Activated CD4-positive, alpha-beta T cell treated with anti-CD3 and anti-CD28 coated beads, Interleukin-2, amount 10 ng/mL, durations not matched to agents 24 days and 14 days (primary cell): ENCODE results near the gene GRB7. TPM values are rescaled to one million over a fixed set of nuclear protein-coding genes. Genes with fewer than 3 reads are reported as not detected.
"Not testable (repeated sequence)": the region's sequence is repeated elsewhere in the genome, so short reads cannot be mapped to it uniquely, and the experiment has no call there.

Experiments
- DNase-seq: peaks from one replicate; pipeline ENCODE4 v3.0.0; 2022
- H3K27ac Mint-ChIP-seq: one replicate; pipeline ENCODE4 v1.8.0; 2022; ENCODE audit warnings: mild to moderate bottlenecking, mixed read lengths
- H3K27me3 Mint-ChIP-seq: one replicate; pipeline ENCODE4 v1.8.0; 2022; ENCODE audit warnings: mixed read lengths
- H3K36me3 Mint-ChIP-seq: one replicate; pipeline ENCODE4 v1.8.0; 2022; ENCODE audit warnings: low read depth, mild to moderate bottlenecking, mixed read lengths
- H3K4me1 Mint-ChIP-seq: one replicate; pipeline ENCODE4 v1.8.0; 2021; ENCODE audit warnings: mixed read lengths
- H3K4me3 Mint-ChIP-seq: one replicate; pipeline ENCODE4 v1.8.0; 2022; ENCODE audit warnings: mild to moderate bottlenecking, moderate library complexity, mixed read lengths
- H3K9me3 Mint-ChIP-seq: one replicate; pipeline ENCODE4 v1.8.0; 2021; ENCODE audit warnings: mixed read lengths
- intact Hi-C: fragments of 100-400 bp; cut with micrococcal nuclease; formaldehyde crosslinking; loops from one replicate; pipeline ENCODE4 v1.15.1; 2023
- total RNA-seq: library from RNA; stranded (reverse); gene quantifications from 2 replicates; pipeline ENCODE4 v1.2.3, GENCODE V29; 2022

The GRB7 gene
- total RNA-seq, 1 donor from 2014 or later = 0.30 TPM

GRCh38 chr17:39716073-39716818, 21.5 kb upstream of the GRB7 start:
- DNase-seq = no peak
- H3K9me3 Mint-ChIP-seq = no peaks in the 10 kb centered on the region
- no peak overlapping the region for H3K27ac Mint-ChIP-seq
- H3K27me3 Mint-ChIP-seq = no peaks in the 10 kb centered on the region
- no peaks in the 10 kb centered on the region for H3K36me3 Mint-ChIP-seq
- H3K4me1 Mint-ChIP-seq = no peaks in the 10 kb centered on the region
- intact Hi-C loops = no loop called here
- no peak overlapping the region for H3K4me3 Mint-ChIP-seq

- H3K36me3 Mint-ChIP-seq = no peaks in the 10 kb centered on the region
- H3K27ac Mint-ChIP-seq = no peak overlapping the region
- no peaks in the 10 kb centered on the region for H3K27me3 Mint-ChIP-seq
- H3K4me1 Mint-ChIP-seq = no peaks in the 10 kb centered on the region
- intact Hi-C loops = no loop called here
- no peak for DNase-seq
- no peak overlapping the region for H3K4me3 Mint-ChIP-seq
- H3K9me3 Mint-ChIP-seq = no peaks in the 10 kb centered on the region
These were observed 20.7 kb upstream of the GRB7 start for GRCh38 chr17:39716879-39717536.

- Mint-ChIP-seq H3K27me3 (no peaks in the 10 kb centered on the region), H3K27ac (no peak overlapping the region), H3K4me3 (no peak overlapping the region), H3K9me3 (no peaks in the 10 kb centered on the region), H3K4me1 (no peaks in the 10 kb centered on the region), H3K36me3 (no peaks in the 10 kb centered on the region)
- intact Hi-C loops = no loop called here
- no peak for DNase-seq
These were observed 20.1 kb upstream of the GRB7 start for GRCh38 chr17:39717660-39718059.

- no peaks in the 10 kb centered on the region for H3K4me1 Mint-ChIP-seq
- H3K27ac Mint-ChIP-seq = no peak overlapping the region
- H3K36me3 Mint-ChIP-seq = no peaks in the 10 kb centered on the region
- H3K4me3 Mint-ChIP-seq = no peak overlapping the region
- intact Hi-C loops = no loop called here
- no peaks in the 10 kb centered on the region for H3K27me3 Mint-ChIP-seq
- no peak for DNase-seq
- no peaks in the 10 kb centered on the region for H3K9me3 Mint-ChIP-seq
These were observed 18.0 kb upstream of the GRB7 start for GRCh38 chr17:39719563-39720355.

- DNase-seq = no peak
- intact Hi-C loops = no loop called here
- no peaks in the 10 kb centered on the region for H3K9me3 Mint-ChIP-seq
- peaks cover 3% of the 10 kb centered on the region for H3K36me3 Mint-ChIP-seq
- no peak overlapping the region for H3K27ac Mint-ChIP-seq
- no peaks in the 10 kb centered on the region for H3K27me3 Mint-ChIP-seq
- no peak overlapping the region for H3K4me3 Mint-ChIP-seq
- peaks cover 3% of the 10 kb centered on the region for H3K4me1 Mint-ChIP-seq
These were observed 15.6 kb upstream of the GRB7 start for GRCh38 chr17:39722104-39722503.

- Mint-ChIP-seq H3K36me3 (peaks cover 4% of the 10 kb centered on the region), H3K9me3 (no peaks in the 10 kb centered on the region), H3K4me3 (no peak overlapping the region), H3K27ac (no peak overlapping the region), H3K27me3 (no peaks in the 10 kb centered on the region), H3K4me1 (peaks cover 3% of the 10 kb centered on the region)
- intact Hi-C loops = no loop called here
- peak; percentile 69 for DNase-seq
These were observed 14.5 kb upstream of the GRB7 start for GRCh38 chr17:39722965-39723848.

GRCh38 chr17:39724731-39725130, 13.0 kb upstream of the GRB7 start:
- H3K27ac Mint-ChIP-seq = no peak overlapping the region
- H3K4me1 Mint-ChIP-seq = peaks cover 13% of the 10 kb centered on the region
- H3K36me3 Mint-ChIP-seq = peaks cover 14% of the 10 kb centered on the region
- no peaks in the 10 kb centered on the region for H3K27me3 Mint-ChIP-seq
- DNase-seq = no peak
- H3K9me3 Mint-ChIP-seq = no peaks in the 10 kb centered on the region
- intact Hi-C loops = no loop called here
- no peak overlapping the region for H3K4me3 Mint-ChIP-seq

- intact Hi-C loops, DNase-seq, H3K9me3 Mint-ChIP-seq, H3K27me3 Mint-ChIP-seq, H3K27ac Mint-ChIP-seq, H3K4me3 Mint-ChIP-seq: not testable (repeated sequence)
- peaks cover 17% of the 10 kb centered on the region for H3K36me3 Mint-ChIP-seq
- H3K4me1 Mint-ChIP-seq = peaks cover 16% of the 10 kb centered on the region
These were observed 11.8 kb upstream of the GRB7 start for GRCh38 chr17:39725923-39726322.

- Mint-ChIP-seq H3K9me3 (no peaks in the 10 kb centered on the region), H3K27ac (no peak overlapping the region), H3K36me3 (peaks cover 17% of the 10 kb centered on the region), H3K27me3 (no peaks in the 10 kb centered on the region), H3K4me1 (peaks cover 16% of the 10 kb centered on the region), H3K4me3 (no peak overlapping the region)
- DNase-seq = no peak
- intact Hi-C loops = no loop called here
These were observed 11.1 kb upstream of the GRB7 start for GRCh38 chr17:39726617-39727016.

GRCh38 chr17:39727556-39727955, 10.2 kb upstream of the GRB7 start:
- Mint-ChIP-seq H3K4me1 (peaks cover 16% of the 10 kb centered on the region), H3K27ac (no peak overlapping the region), H3K9me3 (no peaks in the 10 kb centered on the region), H3K36me3 (peaks cover 17% of the 10 kb centered on the region), H3K4me3 (no peak overlapping the region), H3K27me3 (no peaks in the 10 kb centered on the region)
- DNase-seq = no peak
- intact Hi-C loops = no loop called here

GRCh38 chr17:39729280-39729851, 8.4 kb upstream of the GRB7 start:
- H3K4me1 Mint-ChIP-seq = peaks cover 16% of the 10 kb centered on the region
- DNase-seq = no peak
- peak overlapping the region; percentile 95 for H3K4me3 Mint-ChIP-seq
- intact Hi-C loops = no loop called here
- H3K27me3 Mint-ChIP-seq = no peaks in the 10 kb centered on the region
- no peaks in the 10 kb centered on the region for H3K9me3 Mint-ChIP-seq
- peaks cover 17% of the 10 kb centered on the region for H3K36me3 Mint-ChIP-seq
- H3K27ac Mint-ChIP-seq = peak overlapping the region; percentile 92

- peaks cover 17% of the 10 kb centered on the region for H3K36me3 Mint-ChIP-seq
- peak; percentile 99 for DNase-seq
- intact Hi-C loops = loop anchor here (1.0 to 5.0 kb wide), 6 partner anchors 24 to 250 kb away; partner anchors contain the start of genes IKZF3, PGAP3, PSMD3 and STARD3
- no peaks in the 10 kb centered on the region for H3K9me3 Mint-ChIP-seq
- peaks cover 16% of the 10 kb centered on the region for H3K4me1 Mint-ChIP-seq
- peak within 1 kb of the TSS; percentile 95 for H3K4me3 Mint-ChIP-seq
- H3K27me3 Mint-ChIP-seq = peaks cover 2% of the 10 kb centered on the region
- peak within 1 kb of the TSS; percentile 92 for H3K27ac Mint-ChIP-seq
These were observed 7.4 kb upstream of the GRB7 start, which contains the start of gene MIEN1 for GRCh38 chr17:39730095-39730921. TSS of gene MIEN1 (minus strand) at chr17:39730532. CDS start at chr17:39730495, 37 bp downstream.
